ENCODE data around the gene SERBP1.

The SERBP1 gene

DNA sequence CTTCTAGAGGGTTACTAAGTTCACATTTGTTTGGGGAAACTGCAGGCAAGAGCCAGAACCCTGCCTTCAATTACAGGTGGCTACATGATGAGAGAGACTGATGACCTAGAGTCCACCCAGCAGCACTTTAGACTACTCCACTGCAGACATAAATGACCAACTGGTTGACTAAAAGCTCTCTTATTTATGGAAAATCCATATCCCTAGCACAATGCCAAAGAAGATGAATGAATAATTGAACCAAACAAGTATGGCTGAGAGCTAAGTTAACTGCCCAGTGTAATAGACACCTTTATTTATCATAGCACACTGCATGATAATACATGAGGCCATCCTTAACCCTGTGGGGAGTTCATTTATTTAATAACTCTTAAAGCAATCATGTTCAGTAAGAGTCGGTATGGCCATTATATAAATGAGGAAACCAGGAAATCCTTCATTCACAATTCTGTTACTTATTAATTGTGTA lies 62.1 kb downstream of the SERBP1 start:
- no peak for DNase-seq (ENCODE audit: low read depth in 1 of 2, low spot score in 1 of 2)

DNA sequence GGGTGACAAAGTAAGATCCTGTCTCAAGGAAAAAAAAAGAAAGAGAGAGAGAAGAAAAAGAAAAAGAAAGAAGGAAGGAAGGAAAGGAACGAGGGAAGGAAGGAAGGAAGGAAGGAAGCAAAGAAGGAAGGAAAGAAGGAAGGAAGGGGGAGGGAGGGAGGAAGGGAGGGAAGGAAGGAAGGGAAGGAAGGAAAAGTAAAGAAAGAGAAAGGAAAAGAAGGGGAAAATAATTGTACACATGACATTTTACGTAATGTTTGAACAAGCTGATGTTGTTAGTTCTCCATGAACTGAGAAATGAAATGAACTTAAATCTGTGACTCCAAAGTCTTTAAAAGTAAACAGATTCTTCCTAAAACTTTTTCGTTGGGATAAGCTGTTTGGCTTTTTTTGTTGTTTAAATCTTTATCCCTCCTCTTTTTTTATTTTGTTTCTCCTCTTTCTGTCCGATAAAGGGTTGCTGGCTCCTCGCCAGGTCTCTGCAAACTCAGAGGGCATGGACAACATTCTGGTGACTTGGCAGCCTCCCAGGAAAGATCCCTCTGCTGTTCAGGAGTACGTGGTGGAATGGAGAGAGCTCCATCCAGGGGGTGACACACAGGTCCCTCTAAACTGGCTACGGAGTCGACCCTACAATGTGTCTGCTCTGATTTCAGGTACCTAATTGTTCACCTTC lies 62.7 kb downstream of the SERBP1 start:
- DNase-seq (ENCODE audit: low read depth in 1 of 2, low spot score in 1 of 2) = no peak

DNA sequence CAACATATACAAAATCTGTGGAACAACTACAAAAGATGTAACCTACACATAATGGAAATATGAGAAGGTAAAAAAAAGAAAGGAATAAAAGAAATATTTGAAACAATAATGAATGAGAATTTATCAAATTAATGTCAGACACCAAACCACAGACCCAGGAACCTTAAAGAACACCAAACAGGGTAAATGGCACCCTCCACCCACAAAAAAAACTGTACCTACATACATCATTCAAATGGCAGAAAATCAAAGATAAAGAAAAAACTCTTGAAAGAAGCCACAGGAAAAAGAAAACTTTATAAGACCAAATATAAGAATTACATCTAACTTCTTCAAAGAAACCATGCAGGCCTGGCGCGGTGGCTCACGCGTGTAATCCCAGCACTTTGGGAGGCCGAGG lies 68.6 kb downstream of the SERBP1 start:
- DNase-seq (ENCODE audit: low read depth in 1 of 2, low spot score in 1 of 2) = no peak

DNA sequence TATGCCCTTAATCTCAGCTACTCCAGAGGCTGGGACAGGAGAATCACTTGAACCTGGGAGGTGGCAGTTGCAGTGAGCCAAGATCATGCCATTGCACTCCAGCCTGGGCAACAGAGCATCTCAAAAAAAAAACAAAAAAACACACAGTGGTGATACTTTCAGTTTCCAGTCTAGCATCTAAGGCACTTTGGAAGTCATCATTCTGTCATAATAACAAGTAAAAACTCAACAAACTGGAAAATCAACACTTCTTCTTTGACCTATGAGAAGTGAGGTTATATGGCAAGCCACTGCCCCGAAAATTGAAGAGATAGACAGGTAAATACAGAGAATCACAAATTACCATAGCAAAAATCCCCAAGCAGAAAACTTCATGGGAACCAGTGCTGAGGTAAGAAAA lies 70.6 kb downstream of the SERBP1 start:
- DNase-seq (ENCODE audit: low read depth in 1 of 2, low spot score in 1 of 2) = no peak

Data from activated CD4-positive, alpha-beta T cell treated with anti-CD3 and anti-CD28 coated beads, Interleukin-2, amount 50 U/mL, for 24 hours (primary cell).